ENCODE results near the gene TUBG1. TPM values are rescaled to one million over a fixed set of nuclear protein-coding genes. Genes with fewer than 3 reads are reported as not detected.
"Not testable (repeated sequence)": the region's sequence is repeated elsewhere in the genome, so short reads cannot be mapped to it uniquely, and the experiment has no call there.

TUBG1 gene
- polyA plus RNA-seq, 12 donors = 27.3 to 38.3 (median 33.6) TPM; not detected in 1

DNA sequence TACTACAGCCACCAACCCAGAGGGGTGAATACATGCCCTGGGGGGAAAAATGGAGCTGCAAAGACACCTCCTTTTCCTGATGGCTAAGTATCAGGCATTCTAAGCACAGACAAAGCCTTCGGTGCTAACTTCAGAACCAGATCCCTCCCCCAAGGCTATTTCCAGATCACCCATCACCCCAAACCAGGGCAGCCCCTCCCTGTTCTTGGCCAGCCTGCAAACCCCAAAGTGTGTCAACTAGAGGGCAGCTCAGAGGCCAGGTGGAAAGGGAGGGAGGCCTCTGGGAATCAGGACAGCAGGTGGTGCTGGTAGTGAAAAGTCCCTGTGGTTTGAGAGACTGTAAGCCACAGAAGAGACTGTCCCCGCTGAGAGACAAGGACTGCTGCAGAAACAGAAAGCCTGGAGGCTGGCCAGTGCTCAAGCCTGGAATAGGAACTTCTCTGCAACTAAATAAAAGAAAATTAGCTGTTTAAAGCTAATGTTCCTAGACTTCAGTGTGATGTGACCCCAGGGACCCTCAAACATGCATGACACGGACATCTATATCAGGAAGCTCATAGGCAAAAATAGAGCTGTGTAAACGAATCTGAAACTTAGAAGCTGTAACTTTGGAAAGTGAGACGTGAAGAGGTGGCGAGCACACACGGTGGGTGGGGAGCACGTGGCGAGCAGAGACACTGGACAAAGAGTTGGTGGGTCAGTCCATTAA is 9.1 kb downstream of the TUBG1 start:
- peak; percentile 34 for DNase-seq

DNA sequence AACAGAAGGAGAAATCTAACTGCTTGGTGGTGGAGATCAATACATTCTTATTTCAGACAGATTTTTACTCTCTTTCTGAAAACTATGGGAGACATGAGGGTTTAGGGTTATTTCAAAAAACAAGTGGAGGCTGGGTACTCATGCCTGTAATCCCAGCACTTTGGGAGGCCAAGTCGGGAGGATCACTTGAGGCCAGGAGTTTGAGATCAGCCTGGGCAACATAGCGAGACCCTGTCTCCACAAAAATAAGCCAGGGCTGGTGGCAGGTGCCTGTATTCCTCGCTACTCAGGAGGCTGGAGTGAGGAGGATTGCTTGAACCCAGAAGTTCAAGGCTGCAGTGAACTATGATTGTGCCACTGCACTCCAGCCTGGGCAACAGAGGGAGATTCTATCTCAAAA is 12.5 kb downstream of the TUBG1 start:
- not testable (repeated sequence) for DNase-seq

DNA sequence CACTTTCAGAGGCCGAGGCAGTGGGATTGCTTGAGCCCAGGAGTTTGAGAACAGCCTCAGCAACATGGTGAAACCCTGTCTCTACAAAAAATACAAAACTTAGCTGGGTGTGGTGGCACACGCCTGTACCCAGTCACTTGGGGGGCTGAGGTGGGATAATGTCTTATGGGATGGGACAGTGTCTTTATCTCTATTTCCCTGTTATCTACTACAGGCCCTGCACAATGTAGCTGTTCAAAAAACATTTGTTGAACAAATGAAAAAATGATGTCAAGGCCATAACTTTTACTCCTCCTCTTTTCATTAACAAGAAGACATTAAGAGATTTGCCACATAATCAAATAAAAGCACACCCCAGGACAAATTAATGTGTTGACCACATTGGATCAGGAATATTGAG is 13.8 kb downstream of the TUBG1 start:
- no peak for DNase-seq

DNA sequence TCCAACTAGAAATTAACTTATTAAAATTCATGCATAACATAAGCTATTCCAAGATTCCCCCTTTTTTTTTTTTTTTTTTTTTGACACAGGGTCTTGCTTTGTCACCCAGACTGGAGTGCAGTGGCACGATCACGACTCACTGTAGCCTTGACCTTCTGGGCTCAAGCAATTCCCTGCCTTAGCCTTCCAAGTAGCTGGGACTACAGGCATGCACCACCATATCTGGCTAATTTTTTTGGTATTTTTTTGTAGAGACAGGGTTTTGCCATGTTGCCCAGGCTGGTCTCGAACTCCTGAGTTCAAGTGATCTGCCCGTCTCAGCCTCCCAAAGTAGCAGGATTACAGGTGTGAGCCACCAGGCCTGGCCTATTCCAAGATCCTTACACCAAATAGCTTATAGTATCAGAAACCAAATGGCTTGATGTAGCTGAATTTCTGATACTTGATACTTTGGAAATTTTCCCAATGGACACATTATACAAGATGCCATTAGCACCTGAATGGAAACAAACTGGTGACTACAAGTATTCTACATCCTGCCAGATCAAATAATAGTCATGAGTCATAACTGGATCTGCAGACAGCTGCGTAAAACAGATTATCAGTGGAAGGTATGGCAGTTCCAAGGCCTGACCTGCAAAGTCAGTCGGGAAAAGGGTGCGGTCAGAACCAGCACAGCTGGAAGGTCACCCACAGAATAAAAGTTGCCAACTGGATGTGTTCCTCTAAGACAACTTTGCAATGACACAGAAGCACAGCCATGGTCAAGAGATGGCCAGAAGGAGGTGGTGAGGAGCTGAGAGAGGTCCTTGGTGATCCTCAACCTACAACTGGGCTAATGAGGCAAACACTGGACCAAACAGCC is 14.5 kb downstream of the TUBG1 start:
- no peak for DNase-seq

DNA sequence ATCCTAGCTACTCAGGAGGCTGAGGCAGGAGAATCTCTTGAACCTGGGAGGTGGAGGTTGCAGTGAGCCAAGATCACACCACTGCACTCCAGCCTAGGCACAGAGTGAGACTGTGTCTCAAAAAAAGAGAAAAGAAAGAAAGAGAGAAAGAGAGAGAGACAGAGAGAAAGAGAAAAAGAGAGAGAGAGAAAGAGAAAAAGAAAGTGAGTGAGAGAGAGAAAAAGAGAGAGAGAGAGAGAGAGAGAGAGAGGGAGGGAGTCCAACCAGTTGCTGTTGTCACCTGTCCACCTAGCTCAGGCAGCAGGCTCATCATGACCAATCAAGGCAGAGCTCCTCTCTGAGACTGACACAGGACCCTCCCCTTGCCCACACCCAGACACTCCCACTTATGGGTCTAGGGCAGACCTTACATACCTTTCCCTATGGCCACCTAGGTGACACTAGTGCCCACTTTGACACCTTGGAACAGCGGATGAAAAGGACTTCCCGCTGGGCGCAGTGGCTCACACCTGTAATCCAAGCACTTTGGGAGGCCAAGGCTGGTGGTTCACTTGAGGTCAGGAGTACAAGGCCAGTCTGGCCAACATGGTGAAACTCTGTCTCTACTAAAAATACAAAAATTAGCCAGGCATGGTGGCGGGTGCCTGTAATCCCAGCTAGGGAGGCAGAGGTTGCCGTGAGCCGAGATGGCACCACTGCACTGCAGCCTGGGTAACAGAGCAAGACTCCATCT is 17.7 kb downstream of the TUBG1 start:
- DNase-seq = not testable (repeated sequence)

DNA sequence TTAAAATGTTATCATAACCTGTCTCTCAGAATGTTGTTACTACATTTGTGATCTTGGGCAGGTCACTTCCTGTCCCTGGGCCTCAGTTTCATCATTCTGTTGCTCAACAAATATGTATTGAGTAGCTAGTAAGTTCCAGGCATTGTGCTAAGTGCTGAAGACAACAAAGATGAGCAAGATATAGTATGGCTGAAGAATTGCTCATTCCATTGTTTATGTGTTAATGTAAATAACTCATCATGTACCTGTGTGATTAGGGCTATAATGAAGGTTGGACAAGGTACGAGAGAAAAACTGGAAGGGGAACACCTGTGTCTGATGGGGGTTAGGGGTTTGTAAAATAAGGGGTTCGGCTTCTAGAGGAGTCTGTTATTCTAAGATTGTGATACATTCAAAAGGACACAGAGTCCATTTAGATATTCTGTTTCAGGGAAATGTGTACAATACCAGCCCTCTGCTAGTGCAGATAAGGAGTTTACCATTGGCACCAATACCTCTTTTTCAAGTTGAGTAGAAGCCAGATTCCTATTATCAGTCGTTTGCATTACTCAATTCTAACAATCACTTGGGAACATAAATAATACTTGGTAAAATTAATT is 20.0 kb downstream of the TUBG1 start:
- DNase-seq = no peak

DNA sequence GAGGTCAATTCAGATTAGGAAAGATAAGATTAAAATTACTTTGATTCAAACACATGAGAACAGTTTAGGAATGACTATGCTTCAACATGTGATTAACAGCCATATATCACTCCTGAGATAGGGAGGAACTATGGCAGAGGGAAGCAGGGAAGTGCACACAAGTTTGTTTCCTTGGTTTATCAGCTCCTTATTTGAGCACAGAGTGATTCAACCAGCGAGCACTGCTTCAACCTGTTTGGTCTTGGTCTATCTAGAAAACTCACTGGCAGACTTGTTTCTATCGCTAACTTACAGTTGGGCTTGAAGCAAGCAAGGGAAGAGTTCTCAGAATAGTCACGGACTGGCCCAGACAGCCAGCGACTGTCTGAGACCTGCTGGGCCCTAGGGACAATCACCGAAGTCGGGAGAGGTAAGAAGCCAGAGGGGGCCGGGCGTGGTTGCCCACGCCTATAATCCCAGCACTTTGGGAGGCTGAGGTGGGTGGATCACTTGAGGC is 23.5 kb downstream of the TUBG1 start:
- DNase-seq = no peak

DNA sequence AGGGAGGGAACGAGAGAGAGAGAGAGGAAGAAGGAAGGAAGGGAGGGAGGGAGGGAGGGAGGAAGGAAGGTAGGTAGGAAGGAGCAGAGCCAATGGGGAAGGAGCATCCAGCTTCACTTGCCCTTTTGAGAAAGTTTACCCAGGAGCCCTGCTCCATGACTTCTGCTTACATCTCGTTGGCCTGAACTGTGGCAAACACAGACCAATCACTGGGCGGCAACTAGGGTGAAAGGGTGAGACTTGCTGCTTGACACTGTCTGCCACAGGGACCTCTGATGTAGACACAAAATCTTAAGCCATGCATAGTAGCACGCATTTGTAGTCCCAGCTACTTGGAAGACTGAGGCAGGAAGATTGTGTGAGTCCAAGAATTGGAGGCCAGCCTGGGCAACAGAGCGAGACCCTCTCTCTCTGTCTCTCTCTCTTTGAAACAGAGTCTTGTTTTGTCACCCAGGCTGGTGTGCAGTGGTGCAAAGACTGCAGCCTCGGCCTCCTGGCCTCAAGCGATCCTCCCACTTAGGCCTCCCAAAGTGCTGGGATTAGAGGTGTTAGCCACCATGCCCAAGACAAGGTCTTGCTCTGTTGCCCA is 30.1 kb downstream of the TUBG1 start:
- DNase-seq = no peak

DNA sequence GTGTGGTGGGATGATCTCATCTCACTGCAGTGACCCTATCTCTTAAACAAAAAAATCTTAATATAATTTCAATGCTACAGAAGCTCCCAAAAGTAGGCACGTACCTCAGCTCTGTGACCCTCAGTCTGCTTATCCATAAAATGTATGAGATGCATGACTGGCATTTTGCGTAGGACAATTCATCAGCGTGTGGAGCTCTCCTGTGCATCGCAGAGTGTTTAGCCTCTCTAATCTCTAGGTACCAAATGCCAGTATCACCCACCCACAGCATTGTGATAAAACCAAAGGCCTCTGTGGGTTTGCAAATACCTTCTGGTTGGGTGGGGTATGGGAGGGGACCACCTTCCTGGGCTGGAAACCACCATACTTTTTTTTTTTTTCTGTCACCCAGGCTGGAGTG is 30.6 kb downstream of the TUBG1 start:
- DNase-seq = no peak

DNA sequence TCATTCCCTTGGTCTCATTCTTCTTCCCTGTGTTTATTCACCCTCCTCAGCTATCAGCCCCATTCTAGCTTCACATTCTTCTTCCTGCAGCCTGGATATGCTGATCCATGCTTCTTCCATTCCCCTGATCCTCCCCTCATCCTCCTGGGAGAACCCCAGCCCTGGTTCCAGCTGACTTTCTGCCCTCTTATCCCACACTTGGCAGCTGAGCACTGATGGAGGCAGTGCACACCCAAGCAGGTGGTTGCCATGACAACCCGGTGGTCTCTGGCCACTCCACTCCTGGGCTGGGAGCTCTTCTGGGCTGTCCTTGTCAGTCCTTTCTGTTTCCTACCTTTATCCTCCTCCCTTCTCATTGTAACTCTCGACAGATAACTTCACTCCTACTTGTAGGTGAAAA is 32.9 kb downstream of the TUBG1 start:
- DNase-seq = no peak

DNA sequence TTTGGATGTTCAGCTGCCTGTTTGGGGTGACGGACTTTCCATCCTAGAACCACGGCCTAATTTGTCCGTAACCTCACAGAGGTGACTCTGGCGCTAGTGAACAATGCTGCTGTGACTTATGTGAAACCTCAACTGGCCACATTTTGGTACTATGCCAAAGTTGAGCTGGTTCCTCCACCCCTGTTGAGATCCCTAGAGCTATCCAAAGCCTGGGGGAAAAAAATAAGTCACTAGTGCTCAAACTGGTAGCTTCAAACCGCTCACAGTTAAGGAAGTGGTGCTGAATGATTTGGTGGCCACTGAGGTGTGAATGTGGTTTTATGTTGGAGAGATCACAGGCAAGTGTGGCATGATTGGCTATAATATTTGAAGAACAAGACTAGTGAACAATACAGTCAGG is 38.3 kb downstream of the TUBG1 start:
- DNase-seq = no peak

DNA sequence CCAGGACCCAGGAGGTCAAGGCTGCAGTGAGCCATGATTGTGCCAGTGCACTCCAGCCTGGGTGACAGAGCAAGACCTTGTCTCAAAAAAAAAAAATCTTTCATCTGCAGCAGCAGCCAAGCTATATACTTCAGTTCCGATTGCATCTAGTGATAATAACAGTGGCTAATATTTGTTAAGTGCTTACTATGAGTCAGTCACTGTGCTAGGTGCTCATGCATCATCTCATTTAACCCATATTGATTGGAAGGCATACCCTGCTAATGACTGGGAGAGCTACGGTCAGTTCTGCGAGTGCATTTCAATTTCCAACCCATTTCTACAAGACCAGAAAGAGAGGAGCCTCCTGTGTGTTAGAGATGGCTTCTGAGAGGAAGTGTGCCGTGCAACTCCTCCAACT is 41.9 kb downstream of the TUBG1 start:
- DNase-seq = no peak

DNA sequence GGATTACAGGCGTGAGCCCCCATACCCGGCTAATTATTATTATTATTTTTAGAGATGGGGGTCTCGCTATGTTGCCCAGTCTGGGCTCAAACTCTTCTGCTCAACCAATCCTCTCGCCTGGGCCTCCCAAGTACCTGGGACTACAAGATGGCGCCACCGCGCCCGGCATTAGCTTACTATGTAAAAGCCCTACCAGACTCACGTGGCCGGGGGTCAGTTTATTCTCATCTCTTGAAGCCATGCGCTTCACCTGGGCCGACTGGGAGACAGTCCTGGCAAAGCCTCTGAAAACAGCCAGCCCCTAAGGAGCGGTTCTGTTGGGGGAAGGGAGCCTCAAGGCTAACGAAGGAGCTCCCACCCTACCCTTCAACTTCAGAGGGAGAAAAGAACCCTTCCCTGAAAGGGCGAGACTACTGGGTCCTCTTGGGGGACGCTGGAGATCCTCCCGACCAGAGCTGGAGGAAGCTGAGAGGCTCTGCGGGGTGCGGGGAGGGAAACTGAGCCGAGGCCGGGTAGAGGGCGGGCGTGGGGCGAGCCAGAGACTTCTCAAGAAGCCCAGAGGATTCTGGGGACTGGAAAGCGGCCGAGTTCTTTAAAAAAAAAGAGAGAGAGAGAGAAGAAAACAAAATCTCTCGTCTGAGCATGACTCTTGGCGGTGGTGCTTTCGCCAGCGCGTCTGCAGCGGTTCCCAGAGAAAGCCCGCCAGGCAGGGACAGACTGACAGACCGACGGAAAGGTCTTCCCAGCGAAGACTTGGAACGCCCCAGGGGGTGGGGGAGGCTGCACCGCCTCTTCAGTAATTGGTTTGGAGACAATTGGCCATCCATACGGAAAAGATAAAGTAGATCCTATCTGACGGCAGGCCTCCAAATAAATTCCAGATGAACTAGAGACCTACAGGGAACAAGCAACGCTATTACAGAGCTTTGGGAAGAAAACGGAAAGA is 44.0 kb downstream of the TUBG1 start:
- peak; percentile 90 for DNase-seq

DNA sequence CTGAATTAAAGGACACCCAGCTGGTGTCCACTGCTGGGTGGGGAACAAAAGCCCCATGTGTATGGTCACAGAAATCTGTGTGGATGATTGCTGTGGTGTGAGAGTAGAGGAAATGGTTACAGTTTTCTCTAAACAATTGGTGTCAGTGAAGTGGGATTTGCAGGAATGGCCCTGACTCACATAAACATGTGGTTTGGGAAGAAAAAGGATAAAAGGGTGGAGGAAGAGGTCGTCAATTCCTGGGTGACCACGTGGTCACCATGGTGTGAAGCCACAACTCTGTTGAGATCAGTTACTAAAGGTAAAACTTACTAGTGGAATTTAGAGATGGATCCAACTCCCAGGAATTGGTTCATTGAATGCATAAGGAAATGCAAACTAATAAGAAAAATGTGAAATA is 46.0 kb downstream of the TUBG1 start:
- no peak for DNase-seq

DNA sequence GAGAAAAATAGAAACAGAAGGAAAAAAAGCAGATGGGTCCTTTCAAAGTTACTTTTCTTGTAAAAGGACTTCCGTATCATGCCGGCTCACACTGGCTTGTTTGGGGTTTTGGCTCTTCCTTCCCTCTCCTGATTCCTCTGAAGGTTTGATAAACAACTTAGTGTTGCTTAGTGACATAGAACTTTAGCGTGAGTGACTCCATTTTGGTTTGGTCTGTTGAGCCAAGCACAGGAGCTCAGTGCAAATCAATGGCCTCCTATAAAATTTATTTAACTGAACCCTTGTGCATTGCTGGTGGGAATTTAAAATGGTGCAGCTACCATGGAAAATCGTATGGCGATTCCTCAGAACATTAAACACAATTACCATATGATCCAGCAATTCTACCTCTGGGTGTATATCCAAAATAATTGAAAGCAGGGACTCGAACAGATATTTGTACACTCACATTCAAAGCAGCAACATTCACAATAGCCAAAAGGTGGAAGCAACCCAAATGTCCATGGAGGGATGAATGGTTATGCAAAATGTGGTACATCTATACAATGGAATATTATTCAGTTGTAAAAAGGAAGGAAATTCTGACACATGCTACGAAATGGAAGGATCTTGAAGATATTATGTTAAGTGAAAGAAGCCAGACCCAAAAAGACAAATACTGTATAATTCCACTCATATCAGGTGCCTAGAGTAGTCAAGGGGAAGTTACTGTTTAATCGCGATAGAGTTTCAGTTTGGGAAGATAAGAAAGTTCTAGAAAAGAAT is 48.5 kb downstream of the TUBG1 start:
- no peak for DNase-seq

DNA sequence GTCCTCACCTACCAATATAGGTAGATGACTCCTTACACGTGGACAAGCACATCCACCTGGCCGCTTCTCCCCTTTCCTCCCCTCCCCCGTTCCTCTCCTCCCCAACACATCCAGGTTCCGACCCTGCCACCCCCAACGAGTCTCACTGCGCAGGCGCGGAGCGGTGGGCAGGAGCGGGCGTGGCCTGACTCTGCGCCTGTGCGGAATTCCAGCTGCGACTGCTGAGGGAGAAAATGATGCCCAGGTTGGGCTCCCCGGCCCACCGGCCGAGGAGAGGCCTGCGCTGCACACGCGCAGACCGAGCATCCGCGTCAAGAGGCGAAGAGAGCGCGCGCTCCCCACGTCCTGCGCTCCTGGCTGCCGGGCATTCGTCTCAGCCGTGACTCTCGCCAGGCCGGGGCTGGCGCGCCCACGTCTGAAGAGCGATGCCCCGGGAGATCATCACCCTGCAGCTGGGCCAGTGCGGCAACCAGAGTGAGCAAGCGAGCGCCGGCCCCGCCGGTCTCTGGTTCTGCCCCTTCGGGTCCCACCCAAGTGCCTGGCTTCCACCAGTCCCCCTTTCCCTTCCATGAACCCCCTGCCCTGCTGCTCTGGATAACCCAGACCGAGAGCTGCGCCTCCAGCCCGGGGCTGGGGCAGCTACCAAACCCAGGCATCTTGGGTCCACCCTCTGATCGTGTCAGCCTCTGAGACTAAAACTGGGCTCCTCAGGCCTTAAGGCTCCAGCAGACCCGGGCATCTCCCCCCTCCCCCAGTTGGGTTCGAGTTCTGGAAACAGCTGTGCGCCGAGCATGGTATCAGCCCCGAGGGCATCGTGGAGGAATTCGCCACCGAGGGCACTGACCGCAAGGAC is 49.8 kb downstream of the TUBG1 start, which contains the start of gene TUBG2:
TSS of gene TUBG2 (plus strand) at position 206 of the 853 bp plus-strand sequence. CDS start at position 426, 220 bp downstream.
- peak; percentile 90 for DNase-seq

DNA sequence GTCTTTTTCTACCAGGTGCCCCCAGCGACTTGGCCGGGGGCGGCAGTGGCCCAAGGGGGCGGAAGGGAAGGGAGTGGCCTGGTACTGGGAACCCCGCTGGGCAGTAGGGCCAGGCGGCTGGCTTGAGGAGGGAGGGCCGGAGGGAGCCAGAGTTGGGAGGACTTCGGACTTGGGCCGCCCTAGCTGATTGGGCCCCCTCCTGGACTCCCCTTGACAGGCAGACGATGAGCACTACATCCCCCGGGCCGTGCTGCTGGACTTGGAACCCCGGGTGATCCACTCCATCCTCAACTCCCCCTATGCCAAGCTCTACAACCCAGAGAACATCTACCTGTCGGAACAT is 50.4 kb downstream of the TUBG1 start:
- DNase-seq = not testable (repeated sequence)

DNA sequence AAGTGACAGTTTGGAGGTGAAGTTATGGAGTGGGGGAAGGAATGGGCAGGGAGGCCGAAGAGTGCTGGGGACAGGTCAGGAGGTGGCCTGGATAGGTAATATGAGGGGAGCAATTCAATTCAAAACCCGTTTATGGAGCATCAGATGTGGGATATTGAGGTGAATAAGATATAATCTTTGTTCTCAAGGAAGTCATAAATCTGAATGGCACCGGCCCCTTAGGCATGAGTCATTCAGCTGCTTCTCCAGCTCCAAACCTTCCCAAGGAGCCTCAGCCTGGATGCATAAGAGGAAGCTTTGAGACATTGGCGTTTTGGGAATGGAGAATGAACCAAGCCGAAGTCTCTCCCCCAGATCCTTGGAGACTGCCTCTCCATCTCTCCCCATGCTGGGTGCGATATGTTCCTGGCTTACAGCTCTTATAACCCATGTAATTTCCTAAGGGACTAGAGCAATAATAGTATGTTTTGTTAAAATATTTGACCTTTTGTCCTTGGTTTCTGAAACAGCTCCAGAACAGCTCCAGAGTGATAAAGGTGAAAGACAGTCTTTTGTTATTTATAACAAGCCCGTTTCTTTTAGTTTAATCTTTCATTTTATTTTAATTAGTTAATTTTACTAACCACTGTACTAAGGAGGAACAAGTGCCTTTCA is 51.3 kb downstream of the TUBG1 start:
- no peak for DNase-seq
